Measurements from ENCODE around the gene DIO3.
"Not testable (repeated sequence)": the region's sequence is repeated elsewhere in the genome, so short reads cannot be mapped to it uniquely, and the experiment has no call there.

DIO3 gene

DNA sequence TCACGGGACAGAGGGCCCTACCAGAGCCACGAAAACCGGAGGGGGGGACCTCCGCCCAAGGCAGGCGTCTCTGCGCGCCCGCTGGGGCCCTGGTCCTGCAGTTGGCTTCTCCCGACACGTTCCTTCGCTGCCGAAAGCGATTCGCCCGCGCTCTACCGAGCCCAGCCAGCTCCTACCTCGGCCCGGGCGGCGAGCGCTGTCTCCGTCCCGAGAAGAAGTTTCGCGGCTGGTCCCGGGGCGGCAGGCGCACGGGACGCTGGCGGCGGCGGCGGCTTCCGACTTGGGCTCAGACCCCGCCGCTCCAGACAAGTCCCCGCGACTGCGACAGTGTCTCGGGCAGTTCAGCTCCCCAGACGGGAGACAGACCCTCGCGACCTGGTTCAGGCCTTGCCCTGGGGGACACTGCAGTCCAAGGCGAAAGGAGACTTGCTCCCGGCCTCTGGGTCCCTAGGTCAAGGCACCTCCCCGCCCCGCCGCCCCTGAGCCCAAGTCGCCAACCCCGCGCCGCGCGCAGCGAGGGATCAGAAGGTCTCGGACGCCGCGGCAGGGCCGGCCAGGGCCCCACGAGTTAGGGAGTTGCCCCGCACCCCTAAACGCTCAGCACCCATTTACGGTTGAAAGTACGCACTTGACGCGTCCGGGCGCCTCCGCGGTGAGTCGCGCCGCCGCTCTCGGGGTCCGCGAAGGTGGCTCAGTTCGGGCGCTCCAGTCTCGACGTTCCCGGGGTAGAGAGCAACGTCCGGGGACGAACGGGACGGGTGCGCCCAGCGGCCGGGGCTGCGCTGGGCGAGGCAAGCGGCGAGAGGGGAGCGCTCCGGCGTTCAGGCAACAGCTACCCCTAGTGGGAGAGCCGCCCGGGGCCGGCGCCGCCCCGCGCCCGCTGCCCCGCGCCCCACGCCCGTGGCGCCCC is 1.4 kb upstream of the DIO3 start:
- no peak for DNase-seq

DNA sequence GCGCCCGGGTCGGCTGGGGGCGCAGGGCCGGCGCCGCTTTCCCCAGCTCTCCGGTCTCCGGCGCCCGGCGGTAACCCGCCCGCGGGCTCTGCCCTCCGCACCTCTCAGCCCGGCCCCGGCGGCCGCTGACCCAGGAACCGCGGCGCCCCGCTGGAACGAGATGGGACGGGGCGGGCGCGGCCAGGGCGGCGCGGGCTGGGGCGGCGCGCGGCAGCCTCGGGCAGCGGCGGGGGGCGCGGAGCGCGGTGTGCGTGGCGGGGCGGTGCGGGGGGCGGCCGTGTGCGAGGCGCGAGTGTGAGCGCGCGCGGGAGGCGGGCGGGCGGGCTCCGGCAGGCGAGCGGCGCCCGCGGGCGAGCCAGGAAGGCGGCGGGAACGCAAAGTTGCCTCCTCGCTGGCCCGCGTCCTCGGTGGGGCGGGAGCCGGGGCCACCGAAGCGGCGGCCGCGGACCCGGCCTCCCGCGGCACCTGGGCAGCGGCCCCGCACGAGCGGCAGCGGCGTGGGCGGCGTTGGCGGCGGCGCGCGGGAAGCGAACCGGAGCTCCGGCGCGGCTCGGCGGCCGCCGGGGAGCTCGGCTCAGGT is 671 bp upstream of the DIO3 start:
- no peak for DNase-seq

DNA sequence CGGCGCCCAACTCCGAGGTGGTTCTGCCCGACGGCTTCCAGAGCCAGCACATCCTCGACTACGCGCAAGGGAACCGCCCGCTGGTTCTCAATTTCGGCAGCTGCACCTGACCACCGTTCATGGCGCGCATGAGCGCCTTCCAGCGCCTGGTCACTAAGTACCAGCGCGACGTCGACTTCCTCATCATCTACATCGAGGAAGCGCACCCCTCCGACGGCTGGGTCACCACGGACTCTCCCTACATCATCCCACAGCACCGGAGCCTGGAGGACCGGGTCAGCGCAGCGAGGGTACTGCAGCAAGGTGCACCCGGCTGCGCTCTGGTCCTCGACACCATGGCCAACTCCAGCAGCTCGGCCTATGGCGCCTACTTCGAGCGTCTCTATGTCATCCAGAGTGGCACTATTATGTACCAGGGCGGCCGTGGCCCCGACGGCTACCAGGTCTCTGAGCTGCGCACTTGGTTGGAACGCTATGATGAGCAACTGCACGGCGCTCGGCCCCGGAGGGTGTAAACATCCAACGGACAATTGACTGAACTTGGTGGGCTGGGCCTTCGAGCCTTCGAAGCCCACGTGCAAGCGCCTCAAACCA is 699 bp downstream of the DIO3 start:
- no peak for DNase-seq

DNA sequence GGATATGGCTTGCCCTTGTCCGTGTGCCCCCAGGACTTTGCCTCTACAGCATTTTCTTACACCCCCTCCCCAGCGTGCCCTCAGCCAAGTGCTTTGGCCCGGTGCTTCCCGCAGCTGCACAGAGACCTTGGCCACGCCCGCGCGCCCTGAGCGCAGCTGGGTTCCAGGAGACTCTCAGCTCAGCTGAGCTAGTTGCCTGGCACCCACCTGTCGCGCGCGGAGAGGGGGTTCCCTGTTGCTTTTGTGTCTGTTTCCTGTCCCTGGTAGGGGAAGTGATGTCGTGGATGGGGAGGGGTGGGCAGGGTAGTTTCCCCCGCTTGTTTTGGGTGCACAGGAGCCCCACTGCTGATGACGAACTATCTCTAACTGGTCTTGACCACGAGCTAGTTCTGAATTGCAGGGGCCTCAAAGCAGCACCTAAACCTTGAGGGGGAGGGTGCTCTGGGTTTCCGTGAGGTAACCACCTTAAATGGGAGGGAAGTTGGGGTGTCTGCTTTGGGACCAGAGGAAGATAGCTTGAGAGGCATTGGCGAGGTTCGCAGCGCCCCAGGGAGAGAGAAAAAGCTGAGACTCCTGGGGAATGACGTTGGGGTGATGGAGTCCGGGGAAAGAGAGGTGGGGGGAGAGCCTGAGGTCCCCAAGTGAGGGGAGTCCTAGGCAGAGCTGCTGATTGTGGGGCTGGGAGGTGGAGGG is 1.5 kb downstream of the DIO3 start:
- DNase-seq = no peak

DNA sequence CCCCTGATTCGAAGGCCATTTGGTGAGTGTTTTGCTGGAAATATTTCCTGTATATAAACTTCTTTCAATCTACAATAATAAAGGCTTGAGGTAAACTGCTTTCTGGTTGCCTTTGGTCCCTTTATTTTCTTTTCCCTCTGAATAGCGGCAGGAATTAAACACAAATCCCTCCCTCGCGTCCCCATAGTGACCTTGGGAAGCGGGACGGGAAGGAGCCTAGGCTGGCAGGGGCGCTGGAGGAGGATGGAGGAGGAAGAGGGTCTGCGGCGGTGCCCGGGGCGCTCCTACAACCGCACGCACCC is 2.0 kb downstream of the DIO3 start:
- no peak for DNase-seq

DNA sequence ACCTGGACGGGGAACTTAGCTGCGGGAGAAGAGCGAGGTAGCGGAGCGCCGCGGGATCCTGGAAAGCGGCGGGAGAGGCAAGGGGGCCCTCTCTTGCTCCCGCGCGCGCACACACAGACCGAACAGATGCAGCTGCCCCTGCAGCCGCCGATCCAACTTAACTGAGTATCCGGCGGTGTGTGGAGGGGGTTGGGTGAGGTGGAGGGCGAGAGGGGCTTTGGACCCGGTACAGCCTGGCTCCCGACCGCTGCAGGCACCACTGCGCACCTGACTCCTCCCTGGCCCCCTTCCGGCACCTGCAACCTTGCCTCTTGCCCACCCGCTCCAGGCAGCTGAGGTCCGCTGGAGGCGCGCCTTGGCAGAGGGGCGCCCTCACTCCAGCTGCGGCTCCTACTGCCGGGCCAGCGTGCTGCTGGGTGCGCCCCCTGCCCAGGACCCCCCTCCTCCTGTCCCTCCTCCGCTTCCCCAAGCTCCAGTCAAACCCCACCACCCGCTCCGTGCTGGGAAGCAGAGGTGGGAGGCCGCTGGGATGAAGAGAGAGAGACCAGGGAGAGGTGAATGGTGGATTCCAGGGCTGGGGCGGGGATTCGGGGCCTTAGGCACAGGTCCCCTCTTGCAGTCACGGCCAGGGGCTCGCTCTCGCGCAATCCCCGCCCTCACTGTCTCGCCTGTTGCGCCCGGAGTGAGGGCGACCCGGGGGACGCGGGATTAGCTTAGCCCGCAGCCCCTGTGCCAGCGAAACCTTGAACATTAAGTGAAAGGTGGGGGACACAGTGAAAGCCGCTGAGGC is 2.6 kb downstream of the DIO3 start:
- DNase-seq = no peak

DNA sequence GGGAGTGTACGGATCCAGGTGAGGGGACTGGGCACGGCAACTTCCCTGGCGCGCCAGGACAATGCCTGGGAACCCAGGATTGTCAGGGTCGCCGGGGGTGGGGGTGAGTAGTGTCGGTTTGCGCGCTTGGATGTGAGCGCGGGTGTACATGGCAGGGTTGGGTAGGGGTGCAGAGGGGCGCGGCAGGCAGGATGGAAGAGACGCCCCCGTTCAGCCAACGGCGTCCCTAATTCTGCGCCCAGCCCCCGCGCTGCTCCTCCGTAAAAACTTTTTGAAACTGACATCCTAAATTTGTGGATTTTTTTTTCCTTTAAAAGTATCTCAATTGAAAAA is 3.1 kb downstream of the DIO3 start:
- no peak for DNase-seq

DNA sequence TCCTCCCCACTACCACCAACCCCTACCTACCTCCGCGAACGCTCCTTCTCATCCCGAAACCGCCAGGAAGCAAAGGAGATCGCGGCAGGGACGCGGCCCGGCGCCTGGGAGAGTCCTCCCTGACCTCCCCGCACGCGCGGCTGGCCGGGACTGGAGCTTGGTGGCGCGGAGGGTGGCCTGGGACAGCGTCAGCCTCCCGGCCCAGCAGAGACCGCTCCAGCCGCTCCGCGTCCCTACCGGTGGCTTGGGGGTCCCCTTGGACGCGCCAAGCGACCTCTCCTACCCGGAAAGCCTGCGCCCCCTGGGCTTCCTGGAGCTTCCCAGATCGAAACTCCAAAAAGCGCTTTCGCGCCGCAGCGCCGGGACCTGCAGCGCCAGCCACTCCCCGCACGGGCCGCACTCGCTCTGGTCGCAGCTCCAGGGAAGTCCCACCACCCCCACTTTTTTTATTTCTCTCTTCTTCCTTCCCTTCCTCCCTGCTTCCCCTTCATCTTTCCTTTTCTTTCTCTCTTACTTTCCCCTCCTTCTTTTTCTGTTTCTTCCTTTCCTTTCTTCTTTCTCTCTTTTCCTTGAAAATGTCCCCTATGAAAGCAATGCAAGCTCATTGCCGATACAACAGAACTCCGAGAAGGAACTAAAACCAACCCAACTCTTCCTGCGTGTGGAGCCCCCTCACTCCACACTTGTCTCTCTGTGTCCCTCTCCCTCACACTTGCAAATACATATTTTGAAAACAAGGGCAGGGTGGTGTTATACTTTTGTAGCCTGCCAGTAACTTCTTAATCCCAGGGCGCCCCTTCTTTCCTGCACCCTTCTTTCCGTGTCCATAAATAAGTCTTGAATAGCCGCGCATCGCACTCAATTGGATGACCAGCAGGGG is 3.8 kb downstream of the DIO3 start:
- no peak for DNase-seq

DNA sequence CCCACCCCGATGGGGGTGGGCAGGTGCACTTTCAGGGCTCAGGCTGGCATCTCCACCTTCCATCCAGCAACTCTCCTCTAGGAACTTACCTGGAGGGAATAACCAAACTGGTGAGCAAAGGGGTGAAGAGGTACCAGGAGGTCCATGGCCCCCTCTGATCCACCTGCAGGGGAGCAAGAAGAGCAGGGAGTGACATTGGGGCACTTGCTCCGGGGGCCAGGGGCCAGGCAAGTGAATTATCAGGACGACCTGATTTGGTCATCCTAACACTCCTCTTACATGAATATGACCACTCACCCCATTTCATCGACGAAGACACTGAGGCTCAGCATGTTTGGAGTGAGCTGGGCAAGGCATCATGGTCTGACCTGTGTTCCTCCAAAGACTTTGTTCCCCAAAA is 6.0 kb downstream of the DIO3 start:
- no peak for DNase-seq

DNA sequence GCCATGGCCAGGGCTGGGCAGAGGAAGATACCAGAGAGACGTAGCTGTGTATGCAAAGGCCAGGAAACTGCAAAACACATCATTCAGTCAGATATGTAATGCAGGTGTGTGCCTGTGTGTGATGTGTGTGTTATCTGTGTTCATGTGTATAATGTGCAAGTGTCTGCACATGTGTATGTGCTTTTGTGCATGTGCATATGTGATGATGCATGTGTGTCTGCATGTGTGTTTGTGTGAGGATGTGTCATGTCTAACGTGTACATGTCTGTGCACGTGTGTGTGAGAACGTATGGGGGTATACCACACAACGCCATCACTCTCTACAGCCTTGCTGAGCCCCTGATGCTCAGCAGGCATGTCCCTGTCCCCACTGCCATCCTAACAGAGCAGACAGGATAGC is 9.7 kb downstream of the DIO3 start:
- DNase-seq = no peak

DNA sequence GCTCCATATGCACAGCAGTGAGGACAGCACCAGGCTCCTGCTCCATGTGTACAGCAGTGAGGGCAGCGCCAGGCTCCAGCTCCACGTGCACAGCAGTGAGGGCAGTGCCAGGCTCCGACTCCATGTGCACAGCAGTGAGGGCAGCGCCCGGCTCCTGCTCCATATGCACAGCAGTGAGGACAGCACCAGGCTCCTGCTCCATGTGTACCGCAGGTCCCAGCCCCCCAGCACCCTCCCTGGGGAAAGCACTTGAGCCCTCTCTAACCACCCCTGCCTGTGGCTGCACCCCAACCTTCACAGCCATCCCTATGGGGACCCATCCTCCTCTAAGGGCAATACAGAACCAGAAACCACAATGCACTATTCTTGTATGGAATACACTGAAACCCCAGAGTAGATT is 11.2 kb downstream of the DIO3 start:
- DNase-seq = not testable (repeated sequence)

DNA sequence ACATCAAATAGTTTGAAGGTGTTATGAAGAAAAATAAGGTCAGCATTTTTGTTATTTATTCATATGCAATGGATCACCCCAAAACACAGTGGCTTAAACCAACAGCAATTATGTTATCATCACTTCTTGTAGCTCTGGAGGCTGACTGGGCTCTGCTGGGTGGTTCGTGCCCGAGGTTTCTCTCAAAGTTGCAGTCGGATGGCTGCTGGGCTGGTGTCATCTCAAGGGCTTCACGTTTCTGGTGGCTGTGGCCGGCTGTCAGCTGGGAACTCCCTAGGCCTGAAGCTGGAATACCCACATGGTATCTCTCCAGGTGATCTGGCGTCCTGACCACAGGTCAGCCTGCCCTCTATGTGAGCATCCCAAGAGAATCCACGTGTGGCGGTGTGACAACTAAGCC is 12.0 kb downstream of the DIO3 start:
- DNase-seq = no peak

DNA sequence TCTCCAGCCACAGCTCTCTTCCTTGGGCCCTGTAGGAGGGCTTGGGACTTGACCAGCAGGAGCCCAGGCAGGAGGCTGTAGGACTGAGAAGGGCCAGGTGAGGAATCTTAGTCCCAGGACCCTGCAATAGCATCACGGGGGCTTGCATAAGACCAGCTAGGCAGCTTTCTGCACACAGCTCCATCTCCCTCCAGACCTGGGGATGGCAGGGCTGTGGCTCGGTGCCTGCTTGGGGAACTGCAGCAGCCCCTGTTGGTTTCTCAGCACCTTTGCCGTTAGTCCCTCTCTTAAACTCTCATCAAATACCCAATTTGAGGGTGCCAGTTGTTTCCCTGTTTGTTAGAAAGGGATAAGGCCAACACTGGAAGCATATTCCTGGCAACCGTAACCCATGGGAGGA is 14.3 kb downstream of the DIO3 start:
- no peak for DNase-seq

DNA sequence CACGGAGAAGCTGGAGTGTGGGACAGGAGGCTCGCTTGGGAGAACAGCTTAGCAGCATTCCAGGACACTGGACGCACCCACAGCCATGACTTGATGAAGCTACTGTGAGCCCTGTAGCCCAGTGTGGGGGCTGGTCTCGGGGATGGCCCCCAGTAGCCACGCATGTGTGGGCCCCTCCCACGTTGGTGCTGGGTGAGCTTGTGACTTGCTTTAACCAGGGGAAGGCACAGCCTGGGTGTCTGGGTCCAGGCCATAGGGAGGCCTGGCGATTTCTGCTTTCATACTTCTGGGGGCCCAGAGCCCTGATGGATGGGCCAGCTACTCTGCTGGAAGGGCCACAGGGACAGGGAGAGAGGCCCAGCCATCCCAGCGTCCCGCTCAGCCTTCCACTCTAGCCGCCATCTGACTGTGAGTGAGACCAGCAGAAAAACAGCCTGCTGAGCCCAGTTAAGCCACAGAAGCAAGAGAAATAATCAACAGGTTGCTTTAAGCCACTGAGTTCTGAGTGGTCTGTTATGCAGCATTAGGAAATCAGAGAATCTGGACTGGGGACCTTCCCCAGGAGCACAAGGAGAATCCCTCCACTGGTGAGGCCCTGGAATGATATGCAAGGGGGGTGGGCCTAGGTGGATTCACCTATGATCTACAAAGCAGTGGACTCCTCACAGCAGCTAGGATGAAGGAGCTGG is 16.1 kb downstream of the DIO3 start:
- no peak for DNase-seq

DNA sequence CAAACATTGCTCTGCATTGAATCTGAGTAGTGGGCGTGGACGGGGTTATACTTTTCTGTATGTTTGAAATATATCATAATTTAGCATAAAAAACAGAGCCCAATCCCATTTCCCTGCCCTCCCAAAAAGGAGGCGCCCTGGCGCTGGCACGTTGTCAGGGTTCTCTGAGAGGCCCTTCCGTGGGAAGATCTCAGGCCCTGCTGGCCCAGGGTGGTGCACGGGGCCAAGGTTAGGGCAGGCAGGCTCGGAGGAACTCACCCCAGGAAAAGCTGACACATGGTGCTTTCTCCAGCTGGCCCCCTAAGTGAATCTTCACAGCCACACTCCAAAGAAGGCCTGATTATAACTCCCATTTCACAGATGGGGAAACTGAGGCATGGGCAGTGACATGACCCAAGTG is 17.2 kb downstream of the DIO3 start:
- no peak for DNase-seq

DNA sequence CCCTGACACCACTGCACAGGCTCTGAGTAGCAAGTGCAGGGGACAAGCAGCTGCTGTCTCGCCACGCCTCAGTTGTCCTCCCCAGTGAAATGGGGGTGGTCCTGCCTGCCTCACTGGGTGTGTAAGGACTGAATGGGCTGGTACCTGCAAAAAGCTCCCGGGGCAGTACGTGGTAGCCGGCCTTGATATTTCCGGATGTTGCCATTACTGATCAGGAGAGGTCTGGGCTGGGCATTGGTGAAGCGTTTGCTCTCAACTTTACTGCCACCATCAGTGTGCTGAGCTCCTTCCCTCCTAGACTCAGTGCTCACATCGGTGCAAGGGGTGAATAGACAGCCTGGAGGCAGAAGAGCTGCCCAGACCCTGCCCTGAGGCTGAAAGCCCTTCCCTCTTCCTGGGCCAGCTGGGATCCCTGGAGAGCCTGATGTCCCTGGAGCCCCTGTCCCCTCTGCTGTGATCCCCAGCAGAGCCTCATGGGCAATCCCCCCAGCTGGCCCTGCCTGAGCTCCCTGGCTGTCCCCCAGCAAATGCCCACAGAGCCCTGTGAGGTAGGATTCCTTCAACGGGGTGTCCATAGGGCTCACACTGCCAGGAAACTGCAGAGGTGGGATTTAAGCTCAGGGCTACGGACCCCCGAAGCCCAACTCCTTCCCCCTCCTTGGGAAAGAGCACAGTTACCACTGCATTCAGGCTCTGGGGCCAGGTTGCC is 18.2 kb downstream of the DIO3 start:
- DNase-seq = no peak

DNA sequence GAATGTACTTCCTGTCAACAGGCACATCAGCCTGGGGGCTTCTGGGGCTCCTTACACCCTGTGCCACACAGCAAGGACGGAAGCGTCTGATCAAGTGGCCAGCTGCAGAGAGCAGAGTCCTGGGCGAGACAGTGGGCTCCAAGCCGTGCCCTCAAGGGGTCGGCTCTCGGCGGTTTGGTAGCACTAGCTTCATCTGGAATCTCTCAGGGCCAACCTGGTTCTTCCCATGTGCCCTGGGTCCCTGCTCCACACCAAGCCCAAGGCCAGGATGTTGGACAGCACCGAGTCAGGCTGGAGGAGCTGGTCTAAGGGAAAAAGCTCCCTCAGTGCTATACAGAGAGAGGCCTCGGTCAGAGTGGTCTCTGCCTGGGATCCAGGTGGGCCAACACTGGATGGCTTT is 20.5 kb downstream of the DIO3 start:
- DNase-seq = no peak

DNA sequence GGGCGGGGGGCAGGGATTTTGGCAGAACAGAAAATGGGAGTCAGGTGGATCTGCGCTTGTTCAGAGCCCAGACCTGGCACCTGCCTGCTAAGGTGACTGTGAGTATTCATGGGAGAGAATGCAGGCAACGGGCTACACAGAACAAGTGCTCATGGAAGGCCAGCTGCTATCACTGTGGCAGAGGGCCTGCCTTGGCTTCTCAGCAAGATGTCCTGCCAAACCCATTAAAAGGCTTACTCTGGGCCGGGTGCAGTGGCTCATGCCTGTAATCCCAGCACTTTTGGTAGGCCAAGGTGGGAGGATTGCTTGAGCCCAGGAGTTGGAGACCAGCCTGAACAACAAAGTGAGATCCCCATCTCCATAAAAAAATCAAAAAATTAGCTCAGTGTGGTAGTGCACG is 21.0 kb downstream of the DIO3 start:
- DNase-seq = no peak

DNA sequence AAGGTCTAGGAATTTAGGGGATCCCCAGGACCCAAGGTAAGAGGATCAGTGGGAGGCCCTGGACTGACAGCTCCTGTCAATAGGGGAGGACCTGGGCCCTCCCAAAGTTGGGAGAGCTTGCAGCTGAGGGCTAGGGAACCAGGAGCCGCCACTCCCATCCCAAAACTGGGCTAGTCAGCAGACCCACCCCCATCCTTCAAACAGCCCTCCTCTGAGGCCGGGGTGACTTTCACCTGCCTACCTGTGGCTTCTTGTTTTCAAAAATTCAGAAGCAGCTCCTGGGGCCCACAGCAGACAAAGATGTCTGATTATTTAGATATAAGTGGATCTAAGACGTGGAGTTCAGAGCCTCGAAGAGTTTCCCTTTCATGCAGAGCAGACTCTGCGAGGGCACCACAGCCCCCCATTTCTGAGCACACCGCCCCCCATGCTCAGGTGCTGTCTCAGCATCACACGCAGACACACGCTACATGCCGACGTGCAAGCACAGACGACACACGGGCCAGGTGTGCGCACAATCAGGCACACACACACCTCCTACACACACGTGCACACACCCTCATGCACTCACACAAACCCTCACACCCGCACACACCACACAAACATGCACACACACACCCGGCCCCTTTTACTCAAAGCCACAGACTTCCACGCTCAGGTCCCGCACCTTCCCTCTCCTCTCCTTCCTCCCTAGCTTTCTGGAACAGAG is 21.9 kb downstream of the DIO3 start:
- DNase-seq = no peak

DNA sequence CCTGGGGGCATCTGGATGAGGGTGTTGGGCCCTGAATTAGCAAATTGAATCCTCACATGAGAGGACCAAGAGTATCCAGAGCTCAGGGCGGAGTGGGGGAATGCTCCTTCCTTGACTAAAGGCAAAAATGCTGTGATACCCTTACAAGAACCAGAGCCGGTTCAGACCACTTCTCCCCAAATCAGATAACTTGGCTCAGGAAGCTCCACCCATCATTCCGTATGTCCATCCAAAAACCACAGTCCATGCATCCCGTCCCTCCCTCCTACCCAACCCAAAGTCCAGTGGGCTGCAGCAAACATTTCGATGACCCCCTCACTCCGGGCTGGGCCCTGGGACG is 22.4 kb downstream of the DIO3 start:
- DNase-seq = no peak
